HEK293 (cell line): ENCODE data around the gene MMP15.

Experiments used
- CTCF ChIA-PET: fragments of 350-600 bp; formaldehyde crosslinking; extraction: SDS; loops from one replicate; lab custom pipeline; 2021; ENCODE audit warnings: antibody characterized with exemption; lab: Yijun Ruan, JAX
- POLR2A ChIA-PET: fragments of 300-600 bp; formaldehyde crosslinking; extraction: SDS; loops from one replicate; lab custom pipeline; 2020; ENCODE audit warnings: antibody characterized with exemption, inconsistent platforms; lab: Yijun Ruan, JAX
- H3K27ac ChIP-seq: fragments of 200-500 bp; sonication (Bioruptor generic); 2 replicates; pipeline ENCODE4 v1.5.1; 2014; ENCODE audit warnings: low read depth, low read length, control low read depth, inconsistent platforms; ENCODE audit errors: extremely low read depth
- H3K36me3 ChIP-seq, 2 experiments: fragments of 200-500 bp in 1 of 2; sonication (Bioruptor generic) in 1 of 2; 1 replicate in 1 of 2; 2 replicates in 1 of 2; pipeline ENCODE4 v1.5.1; 2014 to 2017; ENCODE audit warnings: inconsistent platforms in 2 of 2, low read length in 2 of 2; ENCODE audit not compliant: control insufficient read depth in 2 of 2, insufficient read depth in 1 of 2
- H3K4me1 ChIP-seq: fragments of 200-500 bp; sonication (Bioruptor generic); 2 replicates; pipeline ENCODE4 v1.5.1; 2014; ENCODE audit warnings: mild to moderate bottlenecking, low read length, inconsistent platforms; ENCODE audit not compliant: control insufficient read depth, insufficient read depth
- H3K4me3 ChIP-seq: 2 replicates; pipeline ENCODE4 v1.5.1; 2011; ENCODE audit warnings: low read depth, mild to moderate bottlenecking, control low read depth, low read length, moderate library complexity
- H3K9me3 ChIP-seq: fragments of 200-500 bp; sonication (Bioruptor generic); 2 replicates; pipeline ENCODE4 v1.5.1; 2014; ENCODE audit warnings: low read depth, low read length, inconsistent platforms; ENCODE audit not compliant: control insufficient read depth, insufficient read depth
- KLF10 ChIP-seq: fragments of 450-650 bp; IDR thresholded peaks from 2 replicates; pipeline ENCODE4 v1.5.1; 2018; ENCODE audit warnings: missing biosample characterization, mild to moderate bottlenecking, missing genetic modification characterization
- KLF9 ChIP-seq: fragments of 450-650 bp; formaldehyde crosslinking; IDR thresholded peaks from 2 replicates; pipeline ENCODE4 v1.5.1; 2016; ENCODE audit warnings: missing biosample characterization, missing genetic modification characterization, low read depth
- PRDM10 ChIP-seq: fragments of 450-650 bp; formaldehyde crosslinking; IDR thresholded peaks from 2 replicates; pipeline ENCODE4 v1.5.1; 2016; ENCODE audit warnings: missing biosample characterization, missing genetic modification characterization
- RBAK ChIP-seq: fragments of 450-650 bp; formaldehyde crosslinking; IDR thresholded peaks from 2 replicates; pipeline ENCODE4 v1.5.1; 2016; ENCODE audit warnings: missing biosample characterization, missing genetic modification characterization
- ZFP37 ChIP-seq: fragments of 450-650 bp; formaldehyde crosslinking; IDR thresholded peaks from 2 replicates; pipeline ENCODE4 v1.5.1; 2016; ENCODE audit warnings: missing biosample characterization, missing genetic modification characterization
- ZNF146 ChIP-seq: fragments of 450-650 bp; formaldehyde crosslinking; IDR thresholded peaks from 2 replicates; pipeline ENCODE4 v1.5.1; 2016; ENCODE audit warnings: missing biosample characterization, missing genetic modification characterization
- ZNF169 ChIP-seq: fragments of 450-650 bp; formaldehyde crosslinking; IDR thresholded peaks from 2 replicates; pipeline ENCODE4 v1.5.1; 2016; ENCODE audit warnings: missing biosample characterization, missing genetic modification characterization
- ZNF610 ChIP-seq: fragments of 450-650 bp; formaldehyde crosslinking; IDR thresholded peaks from 2 replicates; pipeline ENCODE4 v1.5.1; 2016; ENCODE audit warnings: missing biosample characterization, missing genetic modification characterization, borderline replicate concordance
- ZNF785 ChIP-seq: fragments of 450-650 bp; formaldehyde crosslinking; IDR thresholded peaks from 2 replicates; pipeline ENCODE4 v1.5.1; 2016; ENCODE audit warnings: missing biosample characterization, missing genetic modification characterization
- TF ChIP-seq, protein P1 (sequence below): fragments of 450-650 bp; formaldehyde crosslinking; IDR thresholded peaks from 2 replicates; pipeline ENCODE4 v1.5.1; 2016; ENCODE audit warnings: missing biosample characterization, missing genetic modification characterization
- TF ChIP-seq, protein P2 (sequence below): fragments of 450-650 bp; formaldehyde crosslinking; IDR thresholded peaks from 2 replicates; pipeline ENCODE4 v1.5.1; 2017; ENCODE audit warnings: missing biosample characterization, missing genetic modification characterization

MMP15 gene

DNA sequence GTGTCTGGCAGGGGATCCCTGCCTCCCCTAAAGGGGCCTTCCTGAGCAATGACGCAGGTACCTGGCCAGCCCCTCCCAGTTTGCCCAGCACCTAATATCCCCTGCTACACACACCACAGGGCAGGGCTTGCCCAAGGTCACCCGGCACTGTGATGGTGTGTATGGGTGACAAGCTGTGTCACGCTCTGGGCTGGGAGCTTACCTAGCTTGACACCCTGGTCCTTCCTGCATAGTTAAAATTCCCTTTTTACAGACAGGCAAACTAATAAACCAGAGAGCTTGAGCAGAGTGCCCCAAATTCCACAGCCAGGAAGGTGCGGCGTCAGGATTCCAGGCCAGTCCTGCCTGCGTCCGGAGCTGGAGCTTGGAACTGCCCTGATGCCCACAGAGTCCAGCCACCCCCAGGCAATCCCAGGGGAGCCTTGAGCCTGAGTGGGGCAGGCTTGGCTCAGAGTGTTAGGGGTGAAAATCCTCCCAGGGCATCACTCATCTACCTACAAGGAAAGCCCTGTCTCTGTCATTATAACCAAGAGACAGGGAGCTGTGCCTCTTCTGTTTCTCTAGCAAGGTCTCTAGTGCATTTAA, 18.1 kb downstream of the MMP15 start:
- no peak overlapping the region for H3K27ac ChIP-seq
- H3K4me3 ChIP-seq, result no peak overlapping the region
- peaks cover 0 to 43% of the 10 kb centered on the region in 2 experiments; a peak in 1 of 3 replicates for H3K36me3 ChIP-seq
- H3K9me3 ChIP-seq, result no peaks in the 10 kb centered on the region
- no peaks in the 10 kb centered on the region for H3K4me1 ChIP-seq
- ChIA-PET CTCF (interaction anchor here (0.6 kb wide), 2 partner anchors 23 to 157 kb away, joined by 3 read pairs; no protein-coding TSS in a partner anchor), POLR2A (interaction anchor here (0.6 kb wide), 1 partner anchor 612 kb away, joined by 6 read pairs; no protein-coding TSS in a partner anchor)
- TF ChIP-seq, protein P1, sequence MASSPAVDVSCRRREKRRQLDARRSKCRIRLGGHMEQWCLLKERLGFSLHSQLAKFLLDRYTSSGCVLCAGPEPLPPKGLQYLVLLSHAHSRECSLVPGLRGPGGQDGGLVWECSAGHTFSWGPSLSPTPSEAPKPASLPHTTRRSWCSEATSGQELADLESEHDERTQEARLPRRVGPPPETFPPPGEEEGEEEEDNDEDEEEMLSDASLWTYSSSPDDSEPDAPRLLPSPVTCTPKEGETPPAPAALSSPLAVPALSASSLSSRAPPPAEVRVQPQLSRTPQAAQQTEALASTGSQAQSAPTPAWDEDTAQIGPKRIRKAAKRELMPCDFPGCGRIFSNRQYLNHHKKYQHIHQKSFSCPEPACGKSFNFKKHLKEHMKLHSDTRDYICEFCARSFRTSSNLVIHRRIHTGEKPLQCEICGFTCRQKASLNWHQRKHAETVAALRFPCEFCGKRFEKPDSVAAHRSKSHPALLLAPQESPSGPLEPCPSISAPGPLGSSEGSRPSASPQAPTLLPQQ (tag by site-specific recombination), result no peak
- no peak for TF ChIP-seq KLF9 (tag by site-specific recombination)
- TF ChIP-seq, all 188 proteins: peak for 0

DNA sequence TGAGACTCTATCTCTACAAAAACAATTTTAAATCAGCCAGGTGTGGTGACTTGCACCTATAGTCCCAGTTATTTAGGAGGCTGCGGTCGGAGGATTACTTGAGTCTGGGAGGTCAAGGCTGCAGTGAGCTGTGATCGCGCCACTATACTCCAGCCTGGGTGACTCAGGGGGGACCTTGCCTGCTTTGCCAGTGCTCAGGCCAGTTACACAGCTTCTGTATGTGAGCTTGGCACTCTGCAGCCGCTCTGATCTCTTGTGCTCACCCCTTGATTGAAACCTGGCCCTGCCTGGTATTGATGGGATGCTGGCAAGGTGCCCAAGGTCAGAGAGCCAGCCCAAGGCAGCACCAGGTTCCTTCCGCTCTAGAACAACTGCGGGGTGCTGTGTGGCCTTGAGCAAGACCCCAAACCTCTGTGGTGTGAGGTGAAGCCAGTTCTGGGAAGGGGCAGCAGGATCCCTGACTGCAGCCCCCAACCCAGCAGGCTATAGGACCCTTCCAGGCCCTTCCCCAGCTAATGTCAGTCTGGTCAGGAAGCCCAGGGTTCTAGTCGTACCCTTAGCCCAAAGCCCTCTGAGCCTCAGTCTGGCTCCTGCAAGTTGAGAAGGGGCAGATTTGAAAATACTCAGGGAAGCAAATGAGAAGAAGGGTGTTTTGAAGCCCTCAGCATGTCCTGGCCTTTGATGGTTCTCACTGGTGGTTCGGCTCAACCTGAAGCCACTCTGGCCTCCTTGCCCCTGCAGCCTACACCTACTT, 18.9 kb downstream of the MMP15 start:
- CTCF ChIA-PET, result interaction anchor here (0.6 kb wide), 2 partner anchors 22 to 156 kb away, joined by 3 read pairs; no protein-coding TSS in a partner anchor
- POLR2A ChIA-PET, result interaction anchor here (0.6 kb wide), 1 partner anchor 611 kb away, joined by 6 read pairs; no protein-coding TSS in a partner anchor

More for the DNA sequence above, 18.9 kb downstream of the MMP15 start:
- Histone ChIP-seq H3K36me3 (peaks cover 0 to 40% of the 10 kb centered on the region in 2 experiments; a peak in 1 of 3 replicates), H3K4me3 (no peak overlapping the region), H3K27ac (no peak overlapping the region), H3K9me3 (no peaks in the 10 kb centered on the region), H3K4me1 (no peaks in the 10 kb centered on the region)
- no peak for TF ChIP-seq PRDM10 (tag by site-specific recombination)
- TF ChIP-seq, protein P2, sequence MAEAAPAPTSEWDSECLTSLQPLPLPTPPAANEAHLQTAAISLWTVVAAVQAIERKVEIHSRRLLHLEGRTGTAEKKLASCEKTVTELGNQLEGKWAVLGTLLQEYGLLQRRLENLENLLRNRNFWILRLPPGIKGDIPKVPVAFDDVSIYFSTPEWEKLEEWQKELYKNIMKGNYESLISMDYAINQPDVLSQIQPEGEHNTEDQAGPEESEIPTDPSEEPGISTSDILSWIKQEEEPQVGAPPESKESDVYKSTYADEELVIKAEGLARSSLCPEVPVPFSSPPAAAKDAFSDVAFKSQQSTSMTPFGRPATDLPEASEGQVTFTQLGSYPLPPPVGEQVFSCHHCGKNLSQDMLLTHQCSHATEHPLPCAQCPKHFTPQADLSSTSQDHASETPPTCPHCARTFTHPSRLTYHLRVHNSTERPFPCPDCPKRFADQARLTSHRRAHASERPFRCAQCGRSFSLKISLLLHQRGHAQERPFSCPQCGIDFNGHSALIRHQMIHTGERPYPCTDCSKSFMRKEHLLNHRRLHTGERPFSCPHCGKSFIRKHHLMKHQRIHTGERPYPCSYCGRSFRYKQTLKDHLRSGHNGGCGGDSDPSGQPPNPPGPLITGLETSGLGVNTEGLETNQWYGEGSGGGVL, result no peak
- no peak for TF ChIP-seq ZFP37
- no peak for TF ChIP-seq ZNF169 (tag by site-specific recombination)
- TF ChIP-seq RBAK, result no peak
- TF ChIP-seq ZNF146 (tag by site-specific recombination), result no peak
- TF ChIP-seq ZNF610 (tag by site-specific recombination), result no peak
- no peak for TF ChIP-seq ZNF785 (tag by site-specific recombination)
- TF ChIP-seq KLF10 (tag by site-specific recombination), result no peak
